HCT116 (cell line): ENCODE data around the gene KRT5. TPM values are rescaled to one million over a fixed set of nuclear protein-coding genes. Genes with fewer than 3 reads are reported as not detected.

Experiments used
- ATAC-seq: fragments of 200-7000 bp; cut with Tn5 transposase; 2 replicates; pipeline ENCODE4 v1.9.1; 2020; ENCODE audit warnings: mild to moderate bottlenecking, moderate library complexity
- BruUV-seq: library from RNA; stranded (reverse); fragments of 400-500 nt; replicated peaks from 2 replicates; lab custom pipeline; 2021; lab: Mats Ljungman, UMichigan
- CTCF ChIA-PET: fragments of 300-600 bp; sonication (Branson Sonifier 250); formaldehyde crosslinking; loops from one replicate; lab custom pipeline; 2021; ENCODE audit warnings: antibody characterized with exemption; lab: Charles Lee
- POLR2A ChIA-PET: fragments of 300-600, 350-600 bp; sonication (Branson Sonifier 250); formaldehyde crosslinking; loops from one replicate; lab custom pipeline; 2021; ENCODE audit warnings: antibody characterized with exemption; lab: Charles Lee
- RAD21 ChIA-PET, 2 experiments: fragments of 300-600 bp; sonication (Branson Sonifier 250); formaldehyde crosslinking; loops; one replicate each; lab custom pipeline; 2023; ENCODE audit warnings: low total read pairs in 2 of 2; ENCODE audit not compliant: uncharacterized antibody in 2 of 2, unreplicated experiment in 2 of 2, low non-redundant PET in 1 of 2; lab: Charles Lee
- DNase-seq: peaks from one replicate; pipeline ENCODE4 v3.0.0-alpha.2; 2010; ENCODE audit warnings: low read depth, low spot score
- H2AFZ ChIP-seq: fragments of 200-600 bp; shearing (Covaris generic), sonication (generic); 2 replicates; pipeline ENCODE4 v1.6.1; 2017; ENCODE audit warnings: low read depth, mixed run types, mixed read lengths, antibody characterized with exemption, low read length; ENCODE audit not compliant: poor library complexity, severe bottlenecking
- H3K27ac ChIP-seq: 2 replicates; pipeline ENCODE4 v1.5.1; 2012; ENCODE audit warnings: low read depth, low read length
- H3K27me3 ChIP-seq: fragments of 200-600 bp; sonication (generic); 2 replicates; pipeline ENCODE4 v1.6.1; 2016; ENCODE audit warnings: mixed run types, low read length, mixed read lengths; ENCODE audit not compliant: insufficient read depth
- H3K36me3 ChIP-seq, 2 experiments: fragments of 200-500 bp in 1 of 2; fragments of 200-600 bp in 1 of 2; sonication (Bioruptor generic) in 1 of 2; sonication (generic) in 1 of 2; 2 replicates each; pipeline versions ENCODE4 v1.5.1 to v1.6.1; 2014 to 2016; ENCODE audit warnings: low read length in 2 of 2, inconsistent platforms in 1 of 2, mixed read lengths in 1 of 2, mixed run types in 1 of 2; ENCODE audit not compliant: insufficient read depth in 2 of 2, control insufficient read depth in 1 of 2
- H3K4me1 ChIP-seq, 2 experiments: fragments of 200-600 bp in 1 of 2; sonication (generic) in 1 of 2; 2 replicates each; pipeline versions ENCODE4 v1.5.1 to v1.6.1; 2012 to 2017; ENCODE audit warnings: low read length in 2 of 2, inconsistent platforms in 1 of 2, mild to moderate bottlenecking in 1 of 2, mixed read lengths in 1 of 2, mixed run types in 1 of 2, moderate library complexity in 1 of 2; ENCODE audit not compliant: insufficient read depth in 2 of 2, control insufficient read depth in 1 of 2
- H3K4me2 ChIP-seq: fragments of 200-600 bp; sonication (generic); 2 replicates; pipeline ENCODE4 v1.6.1; 2017; ENCODE audit warnings: mixed run types, low read length, mixed read lengths
- H3K4me3 ChIP-seq, 2 experiments: fragments of 200-600 bp in 1 of 2; sonication (generic) in 1 of 2; replicated peaks in 1 of 2; 2 replicates each; pipeline ENCODE4 v1.5.1; 2011 to 2016; ENCODE audit warnings: low read length in 2 of 2, control low read depth in 1 of 2, low read depth in 1 of 2, mild to moderate bottlenecking in 1 of 2, mixed read lengths in 1 of 2, mixed run types in 1 of 2
- H3K79me2 ChIP-seq: fragments of 200-600 bp; sonication (generic); 2 replicates; pipeline ENCODE4 v1.6.1; 2017; ENCODE audit warnings: mild to moderate bottlenecking, mixed run types, low read length, moderate library complexity, mixed read lengths; ENCODE audit not compliant: insufficient read depth
- H3K9ac ChIP-seq: fragments of 200-600 bp; sonication (generic); 2 replicates; pipeline ENCODE4 v1.6.1; 2016; ENCODE audit warnings: low read length, mixed read lengths
- H3K9me2 ChIP-seq: fragments of 200-600 bp; sonication (generic), shearing (Covaris generic); 2 replicates; pipeline ENCODE4 v1.6.1; 2017; ENCODE audit warnings: mixed run types, mild to moderate bottlenecking, moderate library complexity; ENCODE audit not compliant: insufficient read depth
- H3K9me3 ChIP-seq, 2 experiments: fragments of 200-500 bp in 1 of 2; fragments of 200-600 bp in 1 of 2; sonication (Bioruptor generic) in 1 of 2; sonication (generic) in 1 of 2; 2 replicates each; pipeline ENCODE4 v1.6.1; 2014 to 2017; ENCODE audit warnings: low read length in 2 of 2, mixed read lengths in 2 of 2, inconsistent platforms in 1 of 2, low read depth in 1 of 2, mild to moderate bottlenecking in 1 of 2, mixed run types in 1 of 2, moderate library complexity in 1 of 2; ENCODE audit not compliant: control insufficient read depth in 1 of 2, insufficient read depth in 1 of 2
- H4K20me1 ChIP-seq: fragments of 200-600 bp; sonication (generic), shearing (Covaris generic); 2 replicates; pipeline ENCODE4 v1.6.1; 2017; ENCODE audit warnings: mixed run types, mild to moderate bottlenecking, moderate library complexity; ENCODE audit not compliant: insufficient read depth
- CBX3 ChIP-seq: IDR thresholded peaks from 2 replicates; pipeline ENCODE4 v1.6.1; 2012; ENCODE audit warnings: low read depth
- CEBPB ChIP-seq: IDR thresholded peaks from 2 replicates; pipeline ENCODE4 v1.6.1; 2012; ENCODE audit warnings: low read depth
- EGR1 ChIP-seq: IDR thresholded peaks from 2 replicates; pipeline ENCODE4 v1.6.1; 2012; ENCODE audit warnings: low read depth
- ELF1 ChIP-seq: IDR thresholded peaks from 2 replicates; pipeline ENCODE4 v1.6.1; 2012; ENCODE audit warnings: low read depth, borderline replicate concordance
- EZH2 ChIP-seq: fragments of 200-600 bp; sonication (generic); IDR thresholded peaks from 2 replicates; pipeline ENCODE4 v1.6.1; 2017; ENCODE audit warnings: antibody characterized with exemption, mixed run types
- EZH2phosphoT487 ChIP-seq: fragments of 200-600 bp; IDR thresholded peaks from 2 replicates; pipeline ENCODE4 v1.6.1; 2018; ENCODE audit warnings: antibody characterized with exemption, borderline replicate concordance
- FOSL1 ChIP-seq: IDR thresholded peaks from 2 replicates; pipeline ENCODE4 v1.6.1; 2012; ENCODE audit warnings: low read depth
- JUND ChIP-seq: IDR thresholded peaks from 2 replicates; pipeline ENCODE4 v1.6.1; 2012
- POLR2A ChIP-seq: IDR thresholded peaks from 2 replicates; pipeline ENCODE4 v1.7.0; 2011; ENCODE audit warnings: borderline replicate concordance; ENCODE audit not compliant: insufficient read depth, insufficient read length; ENCODE audit errors: extremely low read depth
- POLR2AphosphoS5 ChIP-seq: IDR thresholded peaks from 2 replicates; pipeline ENCODE4 v1.6.1; 2011; ENCODE audit warnings: mild to moderate bottlenecking, low read depth, low read length, moderate library complexity
- RAD21 ChIP-seq: IDR thresholded peaks from 2 replicates; pipeline ENCODE4 v1.6.1; 2012; ENCODE audit warnings: low read depth, mild to moderate bottlenecking
- SIN3A ChIP-seq: IDR thresholded peaks from 2 replicates; pipeline ENCODE4 v1.6.1; 2012; ENCODE audit warnings: low read depth
- SP1 ChIP-seq: IDR thresholded peaks from 2 replicates; pipeline ENCODE4 v1.6.1; 2012; ENCODE audit warnings: low read depth
- SRF ChIP-seq: IDR thresholded peaks from 2 replicates; pipeline ENCODE4 v1.6.1; 2012; ENCODE audit warnings: low read depth
- TCF7L2 ChIP-seq: IDR thresholded peaks from 2 replicates; pipeline ENCODE4 v1.7.0; 2011; ENCODE audit warnings: borderline replicate concordance, inconsistent platforms; ENCODE audit not compliant: insufficient read depth, insufficient read length; ENCODE audit errors: extremely low read depth
- ZBTB33 ChIP-seq: IDR thresholded peaks from 2 replicates; pipeline ENCODE4 v1.6.1; 2011; ENCODE audit warnings: mild to moderate bottlenecking, low read length, moderate library complexity; ENCODE audit not compliant: insufficient replicate concordance; ENCODE audit errors: extremely low read depth
- intact Hi-C: fragments of 100-400 bp; cut with micrococcal nuclease; formaldehyde crosslinking; loops from 2 replicates; pipeline ENCODE4 v1.10.0; 2022
- total RNA-seq: library from RNA; stranded (reverse); gene quantifications from one replicate; pipeline ENCODE4 v1.2.1, GENCODE V29; 2021; ENCODE audit not compliant: unreplicated experiment
- TF ChIP-seq, protein P1 (sequence below): IDR thresholded peaks from 2 replicates; pipeline ENCODE4 v1.6.1; 2012

The KRT5 gene
- total RNA-seq, 1 experiment from 2014 or later, result 0.44 TPM

GRCh38 chr12:52568111-52568510 lies 47.9 kb upstream of the KRT5 start:
- RAD21 ChIA-PET, result no interaction called here
- no TSS peak for BruUV-seq
- Histone ChIP-seq H3K36me3 (no peaks in the 10 kb centered on the region), H3K9ac (no peak overlapping the region), H3K27me3 (no peaks in the 10 kb centered on the region), H3K4me2 (no peak overlapping the region), H2AFZ (no peak overlapping the region), H3K79me2 (no peaks in the 10 kb centered on the region), H3K9me3 (no peaks in the 10 kb centered on the region), H3K9me2 (no peaks in the 10 kb centered on the region), H4K20me1 (no peaks in the 10 kb centered on the region), H3K4me1 (no peaks in the 10 kb centered on the region), H3K27ac (no peak overlapping the region), H3K4me3 (no peak overlapping the region)
- ATAC-seq (no peak), DNase-seq (no peak)
- TF ChIP-seq RAD21 (no peak), ELF1 (no peak), SRF (no peak), POLR2AphosphoS5 (no peak), FOSL1 (no peak), TCF7L2 (no peak), ZBTB33 (no peak), EGR1 (no peak), EZH2 (no peak), EZH2phosphoT487 (no peak), SIN3A (no peak), JUND (no peak), CEBPB (no peak), SP1 (no peak), CBX3 (no peak), POLR2A (no peak)
- TF ChIP-seq, protein P1, sequence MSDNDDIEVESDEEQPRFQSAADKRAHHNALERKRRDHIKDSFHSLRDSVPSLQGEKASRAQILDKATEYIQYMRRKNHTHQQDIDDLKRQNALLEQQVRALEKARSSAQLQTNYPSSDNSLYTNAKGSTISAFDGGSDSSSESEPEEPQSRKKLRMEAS, result no peak
- intact Hi-C loops, result no loop called here
- CTCF ChIA-PET, result no interaction called here
- POLR2A ChIA-PET, result no interaction called here
